ENCODE data around the gene YAP1.

The YAP1 gene

DNA sequence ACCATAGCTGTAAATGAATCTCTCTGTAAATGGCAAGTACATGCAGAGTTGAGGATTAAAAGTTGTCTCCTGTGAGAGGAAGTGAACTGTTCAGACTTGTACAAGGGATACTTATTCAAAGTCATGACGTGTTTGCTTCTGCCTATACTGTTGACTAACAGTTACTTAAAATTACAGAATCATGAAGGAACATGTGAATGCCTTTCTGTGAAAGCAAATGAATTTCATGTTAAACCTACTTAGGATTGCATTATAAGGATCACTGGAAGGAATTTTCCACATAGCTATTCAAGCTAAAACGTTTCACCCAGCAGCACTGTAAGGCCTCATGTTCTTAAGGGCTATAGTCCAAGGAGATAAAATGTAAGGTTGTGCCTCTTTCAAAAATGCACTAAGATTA, 113.6 kb downstream of the YAP1 start:
- Histone ChIP-seq H3K27me3 (ENCODE audit: insufficient read depth, low read length, poor library complexity) (no peaks in the 10 kb centered on the region), H3K79me1 (ENCODE audit: low read length) (peaks cover 3% of the 10 kb centered on the region), H2BK5ac (ENCODE audit: low read length) (no peak overlapping the region), H3K18ac (ENCODE audit: low read length) (no peak overlapping the region), H2BK120ac (ENCODE audit: low read depth, low read length) (no peak overlapping the region), H3K4me3 (ENCODE audit: low read length) (no peak overlapping the region), H3K36me3 (ENCODE audit: control insufficient read depth, insufficient read depth, low read length) (peaks cover 4% of the 10 kb centered on the region), H3K27ac (ENCODE audit: low read depth, low read length) (no peak overlapping the region), H3K9ac (ENCODE audit: low read length) (no peak overlapping the region), H4K8ac (ENCODE audit: low read depth, low read length) (no peak overlapping the region), H3K4me1 (ENCODE audit: control insufficient read depth, low read depth, low read length) (no peaks in the 10 kb centered on the region), H2AK5ac (ENCODE audit: low read length) (no peak overlapping the region), H3K23ac (ENCODE audit: low read length) (no peak overlapping the region), H3K4ac (ENCODE audit: low read depth, low read length) (no peak overlapping the region), H3K79me2 (ENCODE audit: control insufficient read depth, insufficient read depth, low read length) (no peaks in the 10 kb centered on the region), H2BK15ac (replicated peaks; ENCODE audit: low read depth) (no peak overlapping the region), H4K5ac (ENCODE audit: low read length) (no peak overlapping the region), H3K4me2 (ENCODE audit: low read length) (no peak overlapping the region), H3K56ac (ENCODE audit: low read length) (no peak overlapping the region)
- WGBS (ENCODE audit: extremely low coverage, insufficient coverage, low lambda C conversion rate): no CpG with 5 or more reads among the region's 2 CpGs
- DNase-seq: no peak

GRCh38 chr11:102225689-102226568, 115.7 kb downstream of the YAP1 start:
- H3K23ac ChIP-seq (ENCODE audit: low read length): no peak overlapping the region
- H2BK15ac ChIP-seq (replicated peaks; ENCODE audit: low read depth): no peak overlapping the region
- H2BK120ac ChIP-seq (ENCODE audit: low read depth, low read length): no peak overlapping the region
- no peaks in the 10 kb centered on the region for H3K27me3 ChIP-seq (ENCODE audit: insufficient read depth, low read length, poor library complexity)
- H3K79me1 ChIP-seq (ENCODE audit: low read length): peaks cover 3% of the 10 kb centered on the region
- no peaks in the 10 kb centered on the region for H3K79me2 ChIP-seq (ENCODE audit: control insufficient read depth, insufficient read depth, low read length)
- no peak for DNase-seq
- H3K9ac ChIP-seq (ENCODE audit: low read length): no peak overlapping the region
- H2AK5ac ChIP-seq (ENCODE audit: low read length): no peak overlapping the region
- no peak overlapping the region for H3K56ac ChIP-seq (ENCODE audit: low read length)
- H3K36me3 ChIP-seq (ENCODE audit: control insufficient read depth, insufficient read depth, low read length): peaks cover 4% of the 10 kb centered on the region
- no peak overlapping the region for H3K4me3 ChIP-seq (ENCODE audit: low read length)
- no peak overlapping the region for H3K4me2 ChIP-seq (ENCODE audit: low read length)
- peak overlapping the region; percentile 3 for H3K27ac ChIP-seq (ENCODE audit: low read depth, low read length)
- H4K8ac ChIP-seq (ENCODE audit: low read depth, low read length): no peak overlapping the region
- no peak overlapping the region for H4K5ac ChIP-seq (ENCODE audit: low read length)
- H3K18ac ChIP-seq (ENCODE audit: low read length): no peak overlapping the region
- no peaks in the 10 kb centered on the region for H3K4me1 ChIP-seq (ENCODE audit: control insufficient read depth, low read depth, low read length)
- no peak overlapping the region for H3K4ac ChIP-seq (ENCODE audit: low read depth, low read length)
- no CpG with 5 or more reads among the region's 4 CpGs for WGBS (ENCODE audit: extremely low coverage, insufficient coverage, low lambda C conversion rate)
- H2BK5ac ChIP-seq (ENCODE audit: low read length): no peak overlapping the region

DNA sequence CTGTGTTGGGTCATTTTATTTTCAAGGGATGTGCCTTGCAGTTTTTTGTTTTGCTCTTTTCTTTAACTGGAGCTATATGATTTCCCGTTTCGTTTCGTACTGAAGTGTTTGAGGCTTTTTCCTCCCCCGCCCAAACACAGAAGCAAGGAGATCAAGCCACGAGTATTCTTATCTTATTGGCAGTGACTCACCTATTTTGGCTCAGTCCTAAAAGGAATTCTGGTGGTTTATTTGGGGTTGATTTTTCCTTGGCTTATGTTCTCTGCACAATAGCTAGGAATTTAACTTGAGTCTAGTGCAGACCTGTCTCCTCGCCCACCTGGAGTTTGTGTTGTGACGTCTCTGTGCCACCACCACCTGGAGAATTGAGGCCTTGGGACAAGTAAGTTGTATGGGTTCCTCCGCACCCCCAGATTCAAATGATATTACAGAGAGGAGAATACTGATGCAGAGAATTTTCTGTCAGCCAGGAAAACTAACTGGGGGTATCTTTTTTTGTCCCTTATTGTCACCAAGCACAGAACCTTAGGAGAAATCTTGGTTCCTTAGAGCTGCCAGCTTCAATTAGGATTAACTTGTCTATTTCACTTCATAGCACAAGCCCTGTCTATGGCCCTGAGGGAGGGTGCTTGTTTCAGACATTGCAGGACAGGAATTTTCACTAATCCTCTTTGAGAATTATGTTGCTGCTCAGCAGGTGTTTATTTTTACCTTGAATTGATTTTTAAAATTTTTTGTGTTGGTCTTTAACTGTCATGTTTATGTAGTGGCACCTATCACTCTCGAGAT, 116.6 kb downstream of the YAP1 start:
- WGBS (ENCODE audit: extremely low coverage, insufficient coverage, low lambda C conversion rate): no CpG with 5 or more reads among the region's 9 CpGs
- H2BK15ac ChIP-seq (replicated peaks; ENCODE audit: low read depth): no peak overlapping the region
- H3K4me1 ChIP-seq (ENCODE audit: control insufficient read depth, low read depth, low read length): no peaks in the 10 kb centered on the region
- no peak overlapping the region for H3K4ac ChIP-seq (ENCODE audit: low read depth, low read length)
- no peak overlapping the region for H3K27ac ChIP-seq (ENCODE audit: low read depth, low read length)
- H2BK120ac ChIP-seq (ENCODE audit: low read depth, low read length): no peak overlapping the region
- no peaks in the 10 kb centered on the region for H3K79me2 ChIP-seq (ENCODE audit: control insufficient read depth, insufficient read depth, low read length)
- no peak overlapping the region for H3K9ac ChIP-seq (ENCODE audit: low read length)
- H3K23ac ChIP-seq (ENCODE audit: low read length): no peak overlapping the region
- no peak overlapping the region for H4K5ac ChIP-seq (ENCODE audit: low read length)
- no peak overlapping the region for H2BK5ac ChIP-seq (ENCODE audit: low read length)
- peaks cover 4% of the 10 kb centered on the region for H3K36me3 ChIP-seq (ENCODE audit: control insufficient read depth, insufficient read depth, low read length)
- no peak overlapping the region for H3K4me3 ChIP-seq (ENCODE audit: low read length)
- peak; percentile 36 for DNase-seq
- peaks cover 3% of the 10 kb centered on the region for H3K79me1 ChIP-seq (ENCODE audit: low read length)
- no peak overlapping the region for H3K18ac ChIP-seq (ENCODE audit: low read length)
- no peaks in the 10 kb centered on the region for H3K27me3 ChIP-seq (ENCODE audit: insufficient read depth, low read length, poor library complexity)
- no peak overlapping the region for H2AK5ac ChIP-seq (ENCODE audit: low read length)
- no peak overlapping the region for H4K8ac ChIP-seq (ENCODE audit: low read depth, low read length)
- no peak overlapping the region for H3K56ac ChIP-seq (ENCODE audit: low read length)
- no peak overlapping the region for H3K4me2 ChIP-seq (ENCODE audit: low read length)

GRCh38 chr11:102229510-102230123, 119.4 kb downstream of the YAP1 start:
- H3K56ac ChIP-seq (ENCODE audit: low read length): no peak overlapping the region
- no peak overlapping the region for H2AK5ac ChIP-seq (ENCODE audit: low read length)
- H2BK15ac ChIP-seq (replicated peaks; ENCODE audit: low read depth): no peak overlapping the region
- peaks cover 2% of the 10 kb centered on the region for H3K4me1 ChIP-seq (ENCODE audit: control insufficient read depth, low read depth, low read length)
- H3K9ac ChIP-seq (ENCODE audit: low read length): no peak overlapping the region
- H4K5ac ChIP-seq (ENCODE audit: low read length): no peak overlapping the region
- no peak overlapping the region for H3K4me2 ChIP-seq (ENCODE audit: low read length)
- no peak for DNase-seq
- no peak overlapping the region for H3K27ac ChIP-seq (ENCODE audit: low read depth, low read length)
- H3K79me1 ChIP-seq (ENCODE audit: low read length): peaks cover 2% of the 10 kb centered on the region
- no CpG with 5 or more reads among the region's 4 CpGs for WGBS (ENCODE audit: extremely low coverage, insufficient coverage, low lambda C conversion rate)
- no peak overlapping the region for H3K4ac ChIP-seq (ENCODE audit: low read depth, low read length)
- H3K18ac ChIP-seq (ENCODE audit: low read length): no peak overlapping the region
- no peak overlapping the region for H3K23ac ChIP-seq (ENCODE audit: low read length)
- no peak overlapping the region for H4K8ac ChIP-seq (ENCODE audit: low read depth, low read length)
- no peak overlapping the region for H3K4me3 ChIP-seq (ENCODE audit: low read length)
- H3K27me3 ChIP-seq (ENCODE audit: insufficient read depth, low read length, poor library complexity): no peaks in the 10 kb centered on the region
- H2BK5ac ChIP-seq (ENCODE audit: low read length): no peak overlapping the region
- no peaks in the 10 kb centered on the region for H3K79me2 ChIP-seq (ENCODE audit: control insufficient read depth, insufficient read depth, low read length)
- H3K36me3 ChIP-seq (ENCODE audit: control insufficient read depth, insufficient read depth, low read length): peaks cover 2% of the 10 kb centered on the region
- H2BK120ac ChIP-seq (ENCODE audit: low read depth, low read length): no peak overlapping the region

DNA sequence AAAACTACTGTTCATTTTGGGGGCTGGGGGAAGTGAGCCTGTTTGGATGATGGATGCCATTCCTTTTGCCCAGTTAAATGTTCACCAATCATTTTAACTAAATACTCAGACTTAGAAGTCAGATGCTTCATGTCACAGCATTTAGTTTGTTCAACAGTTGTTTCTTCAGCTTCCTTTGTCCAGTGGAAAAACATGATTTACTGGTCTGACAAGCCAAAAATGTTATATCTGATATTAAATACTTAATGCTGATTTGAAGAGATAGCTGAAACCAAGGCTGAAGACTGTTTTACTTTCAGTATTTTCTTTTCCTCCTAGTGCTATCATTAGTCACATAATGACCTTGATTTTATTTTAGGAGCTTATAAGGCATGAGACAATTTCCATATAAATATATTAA, 119.9 kb downstream of the YAP1 start:
- no peak overlapping the region for H3K4ac ChIP-seq (ENCODE audit: low read depth, low read length)
- no peaks in the 10 kb centered on the region for H3K79me2 ChIP-seq (ENCODE audit: control insufficient read depth, insufficient read depth, low read length)
- no peak overlapping the region for H3K27ac ChIP-seq (ENCODE audit: low read depth, low read length)
- H3K18ac ChIP-seq (ENCODE audit: low read length): no peak overlapping the region
- peaks cover 2% of the 10 kb centered on the region for H3K79me1 ChIP-seq (ENCODE audit: low read length)
- no peak overlapping the region for H4K5ac ChIP-seq (ENCODE audit: low read length)
- DNase-seq: no peak
- H3K27me3 ChIP-seq (ENCODE audit: insufficient read depth, low read length, poor library complexity): no peaks in the 10 kb centered on the region
- H3K56ac ChIP-seq (ENCODE audit: low read length): no peak overlapping the region
- no peak overlapping the region for H2BK15ac ChIP-seq (replicated peaks; ENCODE audit: low read depth)
- no peak overlapping the region for H3K9ac ChIP-seq (ENCODE audit: low read length)
- peaks cover 2% of the 10 kb centered on the region for H3K36me3 ChIP-seq (ENCODE audit: control insufficient read depth, insufficient read depth, low read length)
- no peak overlapping the region for H4K8ac ChIP-seq (ENCODE audit: low read depth, low read length)
- no peak overlapping the region for H3K4me3 ChIP-seq (ENCODE audit: low read length)
- H2AK5ac ChIP-seq (ENCODE audit: low read length): no peak overlapping the region
- H3K4me1 ChIP-seq (ENCODE audit: control insufficient read depth, low read depth, low read length): peaks cover 2% of the 10 kb centered on the region
- H3K23ac ChIP-seq (ENCODE audit: low read length): no peak overlapping the region
- no peak overlapping the region for H3K4me2 ChIP-seq (ENCODE audit: low read length)
- no peak overlapping the region for H2BK120ac ChIP-seq (ENCODE audit: low read depth, low read length)
- H2BK5ac ChIP-seq (ENCODE audit: low read length): no peak overlapping the region
